Esophagus squamous epithelium (tissue), 4 donors: ENCODE measurements around the gene IL17RB.

Experiments used
- POLR2A ChIP-seq, 4 donors: fragments of 450-650 bp; IDR thresholded peaks; one replicate each; pipeline ENCODE4 v1.6.1; 2017; ENCODE audit warnings: antibody characterized with exemption in 4 of 4, mild to moderate bottlenecking in 4 of 4, moderate library complexity in 3 of 4
- TF ChIP-seq, protein P1 (sequence below), 6 experiments: fragments of 450-650 bp in 4 of 6; fragments of 200-600 bp in 2 of 6; sonication (generic) in 2 of 6; IDR thresholded peaks; one replicate each; pipeline ENCODE4 v1.5.1; 2016 to 2019; ENCODE audit warnings: antibody characterized with exemption in 6 of 6, mild to moderate bottlenecking in 4 of 6, moderate library complexity in 4 of 6

DNA sequence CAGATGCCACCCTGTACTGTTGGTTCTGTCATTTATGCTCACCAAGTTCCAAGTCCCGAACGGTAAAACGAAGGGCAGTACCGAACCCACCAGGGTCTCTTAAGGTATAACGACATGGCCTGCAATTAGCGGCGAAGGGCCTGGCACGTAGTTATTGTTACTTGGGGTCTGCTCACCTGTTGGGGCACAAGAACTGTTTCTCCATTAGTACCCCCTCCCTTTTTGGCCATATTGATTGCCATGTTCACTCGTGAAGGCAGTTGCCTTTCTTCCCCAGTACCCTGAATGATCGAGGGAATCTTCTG lies 435 bp downstream of the IL17RB start:
- TF ChIP-seq, protein P1, sequence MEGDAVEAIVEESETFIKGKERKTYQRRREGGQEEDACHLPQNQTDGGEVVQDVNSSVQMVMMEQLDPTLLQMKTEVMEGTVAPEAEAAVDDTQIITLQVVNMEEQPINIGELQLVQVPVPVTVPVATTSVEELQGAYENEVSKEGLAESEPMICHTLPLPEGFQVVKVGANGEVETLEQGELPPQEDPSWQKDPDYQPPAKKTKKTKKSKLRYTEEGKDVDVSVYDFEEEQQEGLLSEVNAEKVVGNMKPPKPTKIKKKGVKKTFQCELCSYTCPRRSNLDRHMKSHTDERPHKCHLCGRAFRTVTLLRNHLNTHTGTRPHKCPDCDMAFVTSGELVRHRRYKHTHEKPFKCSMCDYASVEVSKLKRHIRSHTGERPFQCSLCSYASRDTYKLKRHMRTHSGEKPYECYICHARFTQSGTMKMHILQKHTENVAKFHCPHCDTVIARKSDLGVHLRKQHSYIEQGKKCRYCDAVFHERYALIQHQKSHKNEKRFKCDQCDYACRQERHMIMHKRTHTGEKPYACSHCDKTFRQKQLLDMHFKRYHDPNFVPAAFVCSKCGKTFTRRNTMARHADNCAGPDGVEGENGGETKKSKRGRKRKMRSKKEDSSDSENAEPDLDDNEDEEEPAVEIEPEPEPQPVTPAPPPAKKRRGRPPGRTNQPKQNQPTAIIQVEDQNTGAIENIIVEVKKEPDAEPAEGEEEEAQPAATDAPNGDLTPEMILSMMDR (IDR thresholded peaks at IDR 0.05), result no peak
- TF ChIP-seq POLR2A (IDR thresholded peaks at IDR 0.05), result no peak
